NCI-H2029 (cell line): ENCODE results near the gene NR2F1-AS1.

Experiments
- DNase-seq: peaks from one replicate; lab custom pipeline; 2025; lab: John Stamatoyannopoulos, UW

NR2F1-AS1 gene

DNA sequence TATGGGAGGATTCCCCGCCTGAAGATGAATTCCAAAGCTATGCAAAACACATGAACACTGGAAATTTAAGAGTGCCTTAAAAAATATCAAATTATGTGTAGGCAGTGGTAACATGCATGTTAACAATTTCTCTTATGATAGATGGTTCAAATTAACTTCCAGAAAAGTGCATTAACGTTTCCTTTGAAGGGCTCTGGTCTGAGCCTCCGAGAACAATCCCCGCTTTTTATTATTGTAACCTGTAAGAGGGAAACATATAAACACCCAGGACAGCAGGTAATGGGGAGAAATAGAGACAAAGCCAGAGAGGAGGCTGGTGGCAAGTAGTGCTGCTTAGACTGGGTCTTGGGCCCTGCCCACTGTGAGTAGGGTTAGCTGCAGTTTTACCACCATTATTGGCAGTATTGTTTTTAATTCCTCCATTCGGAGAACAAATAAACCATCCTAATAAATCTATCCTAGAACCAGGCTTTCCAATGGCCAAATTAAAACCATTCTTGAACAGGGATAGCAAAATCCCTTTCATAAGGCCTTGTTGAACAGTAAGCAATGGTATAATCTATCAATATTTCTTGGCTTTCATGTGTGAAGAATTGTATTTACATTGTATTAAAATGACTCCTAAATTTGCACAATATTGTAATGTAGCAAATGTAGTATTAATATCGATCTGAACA, 8.3 kb upstream of the NR2F1-AS1 start:
- no peak for DNase-seq

DNA sequence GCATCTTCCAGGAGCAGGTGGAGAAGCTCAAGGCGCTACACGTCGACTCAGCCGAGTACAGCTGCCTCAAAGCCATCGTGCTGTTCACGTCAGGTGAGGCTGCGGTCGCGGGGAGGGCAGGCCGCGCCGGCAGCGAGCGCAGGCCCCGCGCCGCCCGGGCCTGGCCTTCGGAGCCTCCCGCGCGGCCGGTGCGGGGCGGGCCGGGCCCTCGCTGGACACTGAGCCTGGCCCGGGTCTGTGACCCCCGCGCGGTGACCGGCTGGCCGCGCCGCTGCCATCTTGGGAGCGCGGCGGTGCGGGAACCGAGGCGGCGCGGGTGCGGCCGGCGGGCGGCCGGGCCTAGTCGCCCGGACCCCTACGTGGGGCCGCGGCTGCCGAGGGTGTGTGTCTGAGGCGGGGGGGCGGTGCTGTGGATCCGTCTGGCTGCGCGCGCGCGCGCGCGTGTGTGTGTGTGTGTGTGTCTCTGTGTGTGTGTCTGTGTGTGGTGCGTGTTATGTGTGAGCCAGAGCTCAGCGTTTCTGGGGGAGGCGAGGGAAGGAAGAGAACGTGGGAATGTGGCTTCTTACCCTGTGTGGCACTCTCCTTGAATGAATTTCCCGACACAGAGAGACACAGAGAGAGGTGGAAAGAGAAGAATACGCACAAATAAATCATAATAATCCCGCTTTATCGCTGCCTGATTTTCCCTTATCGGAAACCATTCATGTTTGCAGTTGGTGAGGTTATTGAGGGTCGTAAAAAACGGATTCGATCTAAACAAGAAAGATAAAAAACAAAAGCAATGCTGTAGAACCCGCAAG, 7.5 kb upstream of the NR2F1-AS1 start:
- DNase-seq, result no peak

GRCh38 chr5:93587597-93588351, 6.8 kb upstream of the NR2F1-AS1 start:
- no peak for DNase-seq

GRCh38 chr5:93586736-93587596, 5.9 kb upstream of the NR2F1-AS1 start:
- DNase-seq, result no peak

GRCh38 chr5:93585767-93586385, 4.9 kb upstream of the NR2F1-AS1 start:
- DNase-seq, result no peak

DNA sequence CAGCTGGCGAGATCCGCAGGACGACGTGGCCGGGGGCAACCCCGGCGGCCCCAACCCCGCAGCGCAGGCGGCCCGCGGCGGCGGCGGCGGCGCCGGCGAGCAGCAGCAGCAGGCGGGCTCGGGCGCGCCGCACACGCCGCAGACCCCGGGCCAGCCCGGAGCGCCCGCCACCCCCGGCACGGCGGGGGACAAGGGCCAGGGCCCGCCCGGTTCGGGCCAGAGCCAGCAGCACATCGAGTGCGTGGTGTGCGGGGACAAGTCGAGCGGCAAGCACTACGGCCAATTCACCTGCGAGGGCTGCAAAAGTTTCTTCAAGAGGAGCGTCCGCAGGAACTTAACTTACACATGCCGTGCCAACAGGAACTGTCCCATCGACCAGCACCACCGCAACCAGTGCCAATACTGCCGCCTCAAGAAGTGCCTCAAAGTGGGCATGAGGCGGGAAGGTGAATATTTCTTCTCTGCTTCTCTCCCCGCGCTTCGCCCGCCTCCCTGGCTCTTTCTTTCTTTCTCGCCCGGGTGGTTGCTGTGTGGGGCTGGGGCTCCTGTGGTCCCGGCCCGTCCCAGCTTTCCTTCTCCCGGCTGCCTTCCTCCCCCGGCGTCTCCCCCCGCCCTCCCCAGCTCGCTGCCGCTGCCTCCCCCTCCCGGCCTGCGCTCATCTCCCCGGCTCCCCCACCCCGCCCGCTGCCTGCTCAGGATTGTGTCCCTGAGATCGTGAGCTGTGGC, 4.2 kb upstream of the NR2F1-AS1 start:
- DNase-seq, result peak; percentile 15

GRCh38 chr5:93584596-93585040, 3.6 kb upstream of the NR2F1-AS1 start:
- peak; percentile 1 for DNase-seq

DNA sequence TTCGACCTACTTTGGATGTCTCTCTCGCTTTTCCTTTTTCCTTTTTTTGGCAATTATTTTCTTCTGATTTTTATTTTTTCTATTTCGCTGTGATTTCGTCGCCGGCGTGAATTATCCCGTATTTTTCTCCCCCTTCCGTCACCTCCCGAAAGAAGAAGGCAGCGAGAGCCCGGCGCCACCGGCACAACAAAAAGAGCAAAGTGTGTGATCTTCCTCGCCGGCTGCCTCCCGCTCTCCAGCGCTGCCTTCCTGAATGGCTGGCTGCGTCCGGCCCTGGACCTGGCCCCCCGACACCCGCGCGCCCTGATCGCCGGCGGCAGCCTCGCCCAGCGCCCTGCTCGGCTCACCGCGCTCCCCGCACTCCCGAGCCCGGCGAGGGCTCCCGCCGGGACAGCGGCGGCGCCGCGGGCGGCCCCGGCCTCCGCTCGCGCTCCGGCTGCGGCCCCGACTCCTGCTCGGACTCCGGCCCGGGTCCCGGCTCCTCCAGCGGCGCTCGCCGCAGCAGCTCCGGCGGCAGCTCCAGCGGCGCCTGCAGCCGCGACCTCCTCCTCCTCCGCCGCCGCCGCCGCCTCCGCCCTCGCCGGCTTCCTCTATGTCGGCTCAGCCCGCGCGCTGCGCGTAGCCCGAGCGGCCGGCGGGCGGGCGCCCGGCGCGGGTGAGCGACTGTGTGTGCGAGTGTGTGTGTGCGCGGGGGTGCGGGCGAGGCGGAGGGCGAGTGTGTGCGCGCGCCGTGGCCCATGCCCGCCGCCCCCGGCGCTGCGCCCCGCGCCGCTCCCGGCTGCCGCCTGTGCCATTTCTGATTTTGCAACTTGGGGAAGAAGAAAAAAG, 3.0 kb upstream of the NR2F1-AS1 start:
- DNase-seq, result peak; percentile 61

DNA sequence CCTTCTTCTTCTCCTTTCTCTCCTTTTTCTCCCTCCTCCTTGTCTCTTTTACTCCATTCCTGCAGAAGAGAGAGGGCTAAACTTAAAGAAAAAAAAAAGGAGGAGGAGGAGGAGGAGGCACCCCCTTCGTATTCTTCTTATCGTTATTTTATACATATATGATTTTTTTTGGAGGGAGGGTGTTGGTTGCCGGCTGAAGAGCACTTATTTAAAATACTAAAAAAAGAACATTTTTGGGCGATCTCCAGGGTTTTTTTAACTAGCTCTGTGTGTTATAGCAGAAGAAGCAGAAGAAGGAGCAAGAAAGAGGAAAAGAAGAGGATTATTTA, 2.4 kb upstream of the NR2F1-AS1 start:
- no peak for DNase-seq

GRCh38 chr5:93582677-93583438, 1.8 kb upstream of the NR2F1-AS1 start, which contains the start of gene NR2F1:
TSS of gene NR2F1 (plus strand) at chr5:93583222. CDS start at chr5:93585024, 1,802 bp downstream.
- DNase-seq, result peak; percentile 93

GRCh38 chr5:93582167-93582462, 1.1 kb upstream of the NR2F1-AS1 start:
- DNase-seq, result no peak

DNA sequence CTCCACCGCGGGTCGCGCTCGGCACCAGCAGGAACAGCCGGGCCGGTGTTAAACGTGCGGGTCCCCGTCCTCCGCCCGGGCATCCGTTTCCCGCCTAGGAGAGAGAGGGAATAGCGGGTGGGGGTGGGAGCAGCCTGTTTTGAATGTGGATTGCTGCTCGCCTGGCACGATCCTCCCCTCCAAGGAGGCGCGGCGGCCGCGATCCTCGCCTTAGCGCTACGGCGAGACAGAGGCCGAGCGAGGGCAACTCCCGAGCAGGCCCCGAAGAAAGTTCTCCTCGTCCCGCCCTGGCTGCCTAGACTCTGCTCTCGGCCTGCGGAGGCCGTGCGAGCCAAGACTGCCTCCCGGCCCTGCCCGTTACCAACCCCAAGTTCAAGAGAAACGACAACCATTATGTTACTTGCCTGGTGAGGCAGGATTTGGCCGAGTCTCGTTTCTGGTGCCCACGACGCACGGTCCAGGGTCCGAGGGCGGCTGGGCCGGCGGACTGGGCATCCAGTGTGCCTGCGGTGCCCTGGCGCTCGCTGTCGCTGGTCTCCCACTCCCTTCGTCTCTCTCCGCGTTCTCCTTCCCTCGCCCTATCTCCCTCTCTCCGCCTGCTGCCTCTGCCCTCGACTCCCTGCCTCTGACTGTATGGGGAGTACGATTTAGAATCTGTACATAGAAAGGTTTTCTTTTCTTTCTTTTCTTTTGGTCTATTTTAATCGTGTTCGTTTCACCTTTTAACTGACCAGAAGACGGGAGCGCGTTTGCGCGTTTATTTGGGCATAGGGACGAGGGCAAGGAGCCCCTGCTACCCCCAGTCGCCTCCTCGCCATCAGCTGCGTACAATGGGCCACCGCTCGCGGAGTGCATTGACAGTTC, 724 bp downstream of the NR2F1-AS1 start:
- no peak for DNase-seq

GRCh38 chr5:93579692-93580062, 1.3 kb downstream of the NR2F1-AS1 start:
- peak; percentile 14 for DNase-seq

GRCh38 chr5:93578813-93579691, 2.0 kb downstream of the NR2F1-AS1 start:
- DNase-seq, result no peak

DNA sequence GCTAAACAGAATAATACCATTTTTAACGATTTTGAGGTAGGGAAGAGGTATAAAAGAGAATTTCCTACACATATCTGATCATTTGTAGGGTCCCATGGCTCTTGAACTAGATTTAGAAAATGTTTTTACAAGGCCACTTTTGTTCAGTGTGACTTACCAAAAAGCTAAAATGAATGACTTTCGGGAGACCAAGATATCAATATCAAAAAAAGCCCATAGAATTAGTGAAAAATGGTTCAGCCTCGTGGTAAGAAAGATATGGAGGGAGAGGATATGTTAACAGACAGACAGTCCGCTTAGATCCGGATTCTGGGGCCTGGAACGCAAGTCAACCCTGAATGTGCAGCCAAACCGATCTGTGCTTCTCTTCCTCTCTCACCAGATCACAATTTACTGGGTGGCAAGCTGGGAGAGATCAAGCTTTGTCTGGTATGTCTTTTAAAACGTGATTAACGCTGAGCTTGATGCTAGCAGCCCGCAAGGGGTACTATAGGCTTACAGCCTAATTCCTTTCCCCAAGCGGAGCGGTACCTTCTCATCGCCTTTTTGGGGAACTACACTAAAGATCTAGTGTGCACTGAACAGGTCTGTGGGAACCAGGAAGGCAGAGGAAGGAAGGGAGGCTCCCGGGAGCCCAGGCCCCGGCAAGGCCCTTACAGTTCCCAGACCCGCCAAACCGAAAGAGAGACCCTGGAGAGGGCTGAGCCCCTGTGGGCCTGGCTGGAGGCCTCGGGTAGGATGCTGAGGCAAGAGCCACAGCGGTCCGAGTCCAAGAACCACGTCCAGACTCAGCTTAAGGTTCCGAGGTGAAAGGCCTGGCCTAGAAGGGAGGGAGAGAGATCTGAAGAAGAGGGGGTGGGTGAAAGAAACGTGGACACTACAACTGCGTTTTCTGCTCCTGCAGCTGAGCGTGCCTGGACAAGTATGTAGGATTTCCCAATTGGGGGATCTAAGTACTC, 2.9 kb downstream of the NR2F1-AS1 start:
- DNase-seq, result no peak
